ENCODE measurements around the gene POT1.

POT1 gene

DNA sequence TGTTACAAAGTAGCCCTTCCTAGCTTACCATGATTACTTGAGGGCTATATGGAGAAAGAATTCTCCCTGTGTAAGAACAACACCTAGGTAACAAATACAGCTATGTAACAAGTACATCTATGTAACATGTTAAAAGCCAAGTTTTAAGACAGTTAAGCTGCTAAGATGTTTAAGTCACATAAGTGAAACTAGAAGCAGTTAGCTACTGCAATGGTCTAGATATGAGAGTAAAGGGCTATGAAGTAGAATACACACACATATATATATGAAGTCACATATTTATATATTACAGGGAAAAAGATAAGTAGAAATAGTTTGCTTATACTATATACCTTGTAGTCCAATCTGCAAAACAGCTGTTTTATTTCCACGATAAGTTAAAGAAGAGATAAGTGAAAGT is 14.4 kb downstream of the POT1 start:
- no peak overlapping the region for H3K27ac ChIP-seq (replicated peaks; ENCODE audit: low read length)
- no peak overlapping the region for H2AFZ ChIP-seq (ENCODE audit: low read length)
- H3K27me3 ChIP-seq (ENCODE audit: control insufficient read depth in 3 of 3, insufficient read depth in 3 of 3, low read depth in 1 of 3, low read length in 3 of 3) = no peaks in the 10 kb centered on the region
- H3K18ac ChIP-seq (ENCODE audit: low read length) = no peak overlapping the region
- no peak overlapping the region for H3K9ac ChIP-seq (ENCODE audit: low read depth, low read length, poor library complexity)
- no peak overlapping the region for H3K4ac ChIP-seq (ENCODE audit: low read length)
- no peak overlapping the region for H4K8ac ChIP-seq (ENCODE audit: low read depth, low read length)
- H2AK5ac ChIP-seq (ENCODE audit: low read depth, low read length) = no peak overlapping the region
- no peak overlapping the region for H2BK120ac ChIP-seq (ENCODE audit: low read depth, low read length)
- no peak for DNase-seq (ENCODE audit: low spot score)
- H3K4me2 ChIP-seq (ENCODE audit: insufficient read depth, low read length, poor library complexity, severe bottlenecking) = no peak overlapping the region
- no peak overlapping the region for H2BK5ac ChIP-seq (ENCODE audit: low read length)
- peaks cover 2 to 6% of the 10 kb centered on the region in 2 donors for H3K4me1 ChIP-seq (ENCODE audit: control insufficient read depth in 2 of 2, insufficient read depth in 1 of 2, low read depth in 1 of 2, low read length in 2 of 2)
- peaks cover 2% of the 10 kb centered on the region for H3K79me1 ChIP-seq (ENCODE audit: low read depth, low read length)
- H3K9me3 ChIP-seq (replicated peaks in 1 of 2; ENCODE audit: control insufficient read depth in 2 of 2, insufficient read depth in 1 of 2, low read depth in 1 of 2, low read length in 2 of 2) = no peaks in the 10 kb centered on the region
- WGBS, 2 donors (ENCODE audit: extremely low coverage in 2 of 2, insufficient read length in 2 of 2, insufficient replicate concordance in 1 of 2) = no CpG with 5 or more reads among the region's 1 CpG
- no peak overlapping the region for H4K91ac ChIP-seq (ENCODE audit: low read depth, low read length, poor library complexity)
- peaks cover 2 to 25% of the 10 kb centered on the region in 2 donors for H3K36me3 ChIP-seq (replicated peaks in 1 of 2; ENCODE audit: control insufficient read depth in 2 of 2, insufficient read depth in 2 of 2, low read length in 2 of 2)
- H3K14ac ChIP-seq (ENCODE audit: low read length) = no peak overlapping the region
- no peak overlapping the region for H3K23ac ChIP-seq (ENCODE audit: low read depth, low read length, poor library complexity)
- H2BK15ac ChIP-seq (ENCODE audit: low read length) = no peak overlapping the region
- no peak overlapping the region for H3K4me3 ChIP-seq (ENCODE audit: low read length in 2 of 2)
- H2BK12ac ChIP-seq (ENCODE audit: low read length) = no peak overlapping the region

DNA sequence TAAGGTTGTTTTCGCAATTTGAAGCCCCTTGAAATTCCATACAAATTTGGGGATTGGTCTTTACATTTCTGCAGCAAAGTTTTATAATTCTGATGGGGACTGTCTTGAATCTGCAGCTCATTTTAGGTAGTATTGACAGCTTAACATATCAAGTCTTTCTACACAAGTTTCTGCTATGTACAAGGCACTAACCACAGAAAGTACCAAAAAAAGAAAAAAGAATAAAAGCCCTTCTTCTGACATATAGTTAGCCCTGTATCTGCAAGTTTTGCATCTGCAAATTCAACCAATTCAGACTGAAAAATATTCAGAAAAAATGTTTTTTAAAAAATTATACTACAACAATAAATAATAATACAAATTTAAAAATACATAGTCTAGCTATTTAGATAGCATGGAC is 15.3 kb downstream of the POT1 start:
- H4K91ac ChIP-seq (ENCODE audit: low read depth, low read length, poor library complexity) = no peak overlapping the region
- WGBS, 2 donors (ENCODE audit: extremely low coverage in 2 of 2, insufficient read length in 2 of 2, insufficient replicate concordance in 1 of 2) = no CpG with 5 or more reads among the region's 1 CpG
- no peak overlapping the region for H3K18ac ChIP-seq (ENCODE audit: low read length)

DNA sequence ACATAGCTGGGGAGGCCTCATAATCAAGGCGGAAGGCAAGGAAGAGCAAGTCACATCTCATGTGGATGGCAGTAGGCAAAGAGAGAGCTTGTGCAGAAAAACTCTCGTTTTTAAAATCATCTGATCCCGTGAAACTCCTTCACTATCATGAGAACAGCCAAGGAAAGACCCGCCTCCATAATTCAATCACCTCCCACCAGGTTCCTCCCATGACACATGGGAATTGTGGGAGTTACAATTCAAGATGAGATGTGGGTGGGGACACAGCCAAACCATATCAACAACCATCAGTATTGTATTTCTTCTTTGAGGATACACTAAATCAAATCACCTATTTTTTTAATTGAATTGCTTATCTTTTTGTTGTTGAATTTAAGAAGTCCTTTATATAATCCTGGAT is 16.7 kb downstream of the POT1 start:
- Histone ChIP-seq H3K79me1 (ENCODE audit: low read depth, low read length) (no peaks in the 10 kb centered on the region), H2BK5ac (ENCODE audit: low read length) (no peak overlapping the region), H3K4me2 (ENCODE audit: insufficient read depth, low read length, poor library complexity, severe bottlenecking) (no peak overlapping the region), H3K4me3 (ENCODE audit: low read length in 2 of 2) (no peak overlapping the region), H3K27ac (replicated peaks; ENCODE audit: low read length) (no peak overlapping the region), H3K9me3 (replicated peaks in 1 of 2; ENCODE audit: control insufficient read depth in 2 of 2, insufficient read depth in 1 of 2, low read depth in 1 of 2, low read length in 2 of 2) (no peaks in the 10 kb centered on the region), H2BK15ac (ENCODE audit: low read length) (no peak overlapping the region), H3K4ac (ENCODE audit: low read length) (no peak overlapping the region), H4K91ac (ENCODE audit: low read depth, low read length, poor library complexity) (no peak overlapping the region), H2AFZ (ENCODE audit: low read length) (no peak overlapping the region), H3K4me1 (ENCODE audit: control insufficient read depth in 2 of 2, insufficient read depth in 1 of 2, low read depth in 1 of 2, low read length in 2 of 2) (peaks cover 2 to 6% of the 10 kb centered on the region in 2 donors), H3K27me3 (ENCODE audit: control insufficient read depth in 3 of 3, insufficient read depth in 3 of 3, low read depth in 1 of 3, low read length in 3 of 3) (no peaks in the 10 kb centered on the region), H2BK120ac (ENCODE audit: low read depth, low read length) (no peak overlapping the region), H4K8ac (ENCODE audit: low read depth, low read length) (no peak overlapping the region), H2AK5ac (ENCODE audit: low read depth, low read length) (no peak overlapping the region), H3K18ac (ENCODE audit: low read length) (no peak overlapping the region), H2BK12ac (ENCODE audit: low read length) (no peak overlapping the region), H3K23ac (ENCODE audit: low read depth, low read length, poor library complexity) (no peak overlapping the region), H3K36me3 (replicated peaks in 1 of 2; ENCODE audit: control insufficient read depth in 2 of 2, insufficient read depth in 2 of 2, low read length in 2 of 2) (peaks cover 0 to 22% of the 10 kb centered on the region in 2 donors), H3K9ac (ENCODE audit: low read depth, low read length, poor library complexity) (no peak overlapping the region), H3K14ac (ENCODE audit: low read length) (no peak overlapping the region)
- no CpG with 5 or more reads among the region's 4 CpGs for WGBS, 2 donors (ENCODE audit: extremely low coverage in 2 of 2, insufficient read length in 2 of 2, insufficient replicate concordance in 1 of 2)
- DNase-seq (ENCODE audit: low spot score) = no peak

More for the DNA sequence above, 15.3 kb downstream of the POT1 start:
- H3K14ac ChIP-seq (ENCODE audit: low read length) = no peak overlapping the region
- no peak overlapping the region for H2BK12ac ChIP-seq (ENCODE audit: low read length)
- H3K4me2 ChIP-seq (ENCODE audit: insufficient read depth, low read length, poor library complexity, severe bottlenecking) = no peak overlapping the region
- no peak overlapping the region for H3K23ac ChIP-seq (ENCODE audit: low read depth, low read length, poor library complexity)
- no peaks in the 10 kb centered on the region for H3K9me3 ChIP-seq (replicated peaks in 1 of 2; ENCODE audit: control insufficient read depth in 2 of 2, insufficient read depth in 1 of 2, low read depth in 1 of 2, low read length in 2 of 2)
- H4K8ac ChIP-seq (ENCODE audit: low read depth, low read length) = no peak overlapping the region
- peaks cover 2 to 6% of the 10 kb centered on the region in 2 donors for H3K4me1 ChIP-seq (ENCODE audit: control insufficient read depth in 2 of 2, insufficient read depth in 1 of 2, low read depth in 1 of 2, low read length in 2 of 2)
- H3K9ac ChIP-seq (ENCODE audit: low read depth, low read length, poor library complexity) = no peak overlapping the region
- no peak overlapping the region for H3K4ac ChIP-seq (ENCODE audit: low read length)
- no peak for DNase-seq (ENCODE audit: low spot score)
- H2BK15ac ChIP-seq (ENCODE audit: low read length) = no peak overlapping the region
- H3K27ac ChIP-seq (replicated peaks; ENCODE audit: low read length) = no peak overlapping the region
- H2AFZ ChIP-seq (ENCODE audit: low read length) = no peak overlapping the region
- no peak overlapping the region for H2BK120ac ChIP-seq (ENCODE audit: low read depth, low read length)
- no peaks in the 10 kb centered on the region for H3K27me3 ChIP-seq (ENCODE audit: control insufficient read depth in 3 of 3, insufficient read depth in 3 of 3, low read depth in 1 of 3, low read length in 3 of 3)
- H3K4me3 ChIP-seq (ENCODE audit: low read length in 2 of 2) = no peak overlapping the region
- H3K36me3 ChIP-seq (replicated peaks in 1 of 2; ENCODE audit: control insufficient read depth in 2 of 2, insufficient read depth in 2 of 2, low read length in 2 of 2) = peaks cover 0 to 26% of the 10 kb centered on the region in 2 donors
- peaks cover 2% of the 10 kb centered on the region for H3K79me1 ChIP-seq (ENCODE audit: low read depth, low read length)
- H2BK5ac ChIP-seq (ENCODE audit: low read length) = no peak overlapping the region
- no peak overlapping the region for H2AK5ac ChIP-seq (ENCODE audit: low read depth, low read length)

DNA sequence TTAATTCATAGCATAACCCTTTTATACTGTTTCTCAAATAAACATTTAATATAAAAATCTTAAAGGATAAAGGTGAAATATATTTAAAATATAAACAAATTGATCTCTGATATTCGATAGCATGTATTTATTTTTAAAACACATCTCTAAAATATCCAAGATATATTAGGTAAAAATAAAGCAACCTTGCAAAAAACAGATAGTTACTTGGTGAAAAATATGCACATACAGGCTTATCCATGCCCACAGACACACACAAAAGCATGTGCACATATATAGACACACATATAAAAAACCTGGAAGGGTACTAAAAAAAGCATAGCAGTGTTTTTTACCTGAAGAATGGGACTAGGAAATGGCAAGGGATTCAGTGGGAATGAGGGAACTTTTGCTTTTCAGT is 19.8 kb downstream of the POT1 start:
- no peak overlapping the region for H3K18ac ChIP-seq (ENCODE audit: low read length)
- no peaks in the 10 kb centered on the region for H3K79me1 ChIP-seq (ENCODE audit: low read depth, low read length)
- no peak overlapping the region for H3K4ac ChIP-seq (ENCODE audit: low read length)
- H3K4me3 ChIP-seq (ENCODE audit: low read length in 2 of 2) = no peak overlapping the region
- no peak overlapping the region for H2BK15ac ChIP-seq (ENCODE audit: low read length)
- no peak overlapping the region for H2AK5ac ChIP-seq (ENCODE audit: low read depth, low read length)
- H3K27me3 ChIP-seq (ENCODE audit: control insufficient read depth in 3 of 3, insufficient read depth in 3 of 3, low read depth in 1 of 3, low read length in 3 of 3) = no peaks in the 10 kb centered on the region
- no peak overlapping the region for H4K8ac ChIP-seq (ENCODE audit: low read depth, low read length)
- H3K9me3 ChIP-seq (replicated peaks in 1 of 2; ENCODE audit: control insufficient read depth in 2 of 2, insufficient read depth in 1 of 2, low read depth in 1 of 2, low read length in 2 of 2) = no peaks in the 10 kb centered on the region
- no peak overlapping the region for H2BK5ac ChIP-seq (ENCODE audit: low read length)
- no peak overlapping the region for H3K27ac ChIP-seq (replicated peaks; ENCODE audit: low read length)
- no peak overlapping the region for H2BK12ac ChIP-seq (ENCODE audit: low read length)
- H3K9ac ChIP-seq (ENCODE audit: low read depth, low read length, poor library complexity) = no peak overlapping the region
- H3K23ac ChIP-seq (ENCODE audit: low read depth, low read length, poor library complexity) = no peak overlapping the region
- DNase-seq (ENCODE audit: low spot score) = no peak
- H3K4me1 ChIP-seq (ENCODE audit: control insufficient read depth in 2 of 2, insufficient read depth in 1 of 2, low read depth in 1 of 2, low read length in 2 of 2) = no peaks in the 10 kb centered on the region
- H3K4me2 ChIP-seq (ENCODE audit: insufficient read depth, low read length, poor library complexity, severe bottlenecking) = no peak overlapping the region
- H2BK120ac ChIP-seq (ENCODE audit: low read depth, low read length) = no peak overlapping the region
- WGBS, 2 donors (ENCODE audit: extremely low coverage in 2 of 2, insufficient read length in 2 of 2, insufficient replicate concordance in 1 of 2) = no CpG with 5 or more reads among the region's 1 CpG
- H2AFZ ChIP-seq (ENCODE audit: low read length) = no peak overlapping the region
- H3K36me3 ChIP-seq (replicated peaks in 1 of 2; ENCODE audit: control insufficient read depth in 2 of 2, insufficient read depth in 2 of 2, low read length in 2 of 2) = peaks cover 0 to 17% of the 10 kb centered on the region in 2 donors
- H4K91ac ChIP-seq (ENCODE audit: low read depth, low read length, poor library complexity) = no peak overlapping the region
- no peak overlapping the region for H3K14ac ChIP-seq (ENCODE audit: low read length)

Measured in neuronal stem cell (in vitro differentiated cells).